ENCODE results near the gene CD200R1L.

DNA sequence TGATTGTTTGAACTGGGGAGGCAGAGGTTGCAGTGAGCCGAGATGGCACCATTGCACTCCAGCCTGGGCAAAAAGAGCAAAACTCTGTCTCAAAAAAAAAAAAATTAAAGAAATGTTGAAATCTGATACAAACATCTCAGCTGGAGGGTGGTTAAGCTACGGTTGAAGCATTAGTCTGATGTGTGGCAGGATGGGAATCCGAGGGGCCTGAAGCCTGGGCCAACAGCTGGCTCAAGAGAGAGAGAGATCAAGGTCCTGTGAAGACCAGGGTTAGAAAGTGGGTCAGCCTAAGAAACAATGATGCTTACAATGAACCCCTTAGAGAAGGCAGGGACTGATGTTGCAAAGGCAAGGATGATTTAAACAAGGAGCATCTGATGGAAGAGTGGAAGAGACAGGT is 69.8 kb downstream of the CD200R1L start:
- TF ChIP-seq POLR2A (IDR thresholded peaks at IDR 0.05; ENCODE audit: low read depth, low read length): no peak
- no peak for TF ChIP-seq POLR2AphosphoS5 (IDR thresholded peaks at IDR 0.05; ENCODE audit: low read depth, low read length)
